ENCODE data around the gene AKT1S1. TPM values are rescaled to one million over a fixed set of nuclear protein-coding genes. Genes with fewer than 3 reads are reported as not detected.

Gene AKT1S1
- total RNA-seq, 2 experiments from 2014 or later = 17.3 to 19.9 TPM

Small RNAs within 50 kb of the gene (microRNA-seq; reads per million reads assigned to microRNA genes)
- gene MIR4749 (3.5 reads per million), gene MIR4750 (not detected), gene MIR6800 (not detected)

Other genes starting within 250 kb of the AKT1S1 start
- gene RRAS, start 237.2 kb downstream of the AKT1S1 start, total RNA-seq = 10 to 100 TPM; 12.3 to 14.9 TPM
- 10 to 100 TPM; 64.7 to 66.9 TPM for gene SCAF1, start 235.1 kb downstream of the AKT1S1 start, total RNA-seq
- gene IRF3, start 211.5 kb downstream of the AKT1S1 start, total RNA-seq = 100 to 1,000 TPM; 198 to 205 TPM
- gene BCL2L12, start 211.4 kb downstream of the AKT1S1 start, total RNA-seq = 10 to 100 TPM; 63.4 to 71.3 TPM
- gene PRMT1, start 200.1 kb downstream of the AKT1S1 start, total RNA-seq = 100 to 1,000 TPM; 118 to 123 TPM
- 1 to 10 TPM; 4.1 to 4.3 TPM for gene ADM5, start 187.8 kb downstream of the AKT1S1 start, total RNA-seq
- gene CPT1C, start 186.2 kb downstream of the AKT1S1 start, total RNA-seq = 1 to 10 TPM; 2.1 to 4.1 TPM
- 1 to 10 TPM; 2.0 to 2.4 TPM for gene TSKS, start 114.0 kb downstream of the AKT1S1 start, total RNA-seq
- gene AP2A1, start 110.4 kb downstream of the AKT1S1 start, total RNA-seq = 10 to 100 TPM; 81.6 to 87.7 TPM
- gene FUZ, start 64.1 kb downstream of the AKT1S1 start, total RNA-seq = 10 to 100 TPM; 30.0 to 31.3 TPM
- gene MED25, start 59.1 kb downstream of the AKT1S1 start, total RNA-seq = 10 to 100 TPM; 60.4 to 66.3 TPM
- gene PTOV1, start 26.2 kb downstream of the AKT1S1 start, total RNA-seq = 100 to 1,000 TPM in 1 of 2 experiments, 10 to 100 TPM in 1; 99.7 to 102 TPM
- gene PNKP, start 9.8 kb downstream of the AKT1S1 start, total RNA-seq = 100 to 1,000 TPM; 144 to 160 TPM
- 10 to 100 TPM; 51.3 to 53.4 TPM for gene TBC1D17, start 347 bp upstream of the AKT1S1 start, total RNA-seq
- gene IL4I1, start 19.5 kb upstream of the AKT1S1 start, total RNA-seq = 1 to 10 TPM; 1.4 to 1.7 TPM
- 1 to 10 TPM; 6.9 TPM for gene ATF5, start 51.9 kb upstream of the AKT1S1 start, total RNA-seq
- 100 to 1,000 TPM in 1 of 2 experiments, 10 to 100 TPM in 1; 94.2 to 105 TPM for gene NUP62, start 52.1 kb upstream of the AKT1S1 start, total RNA-seq
- gene SIGLEC11, start 83.8 kb upstream of the AKT1S1 start, total RNA-seq = not detected
- 10 to 100 TPM; 81.2 to 82.1 TPM for gene VRK3, start 148.0 kb upstream of the AKT1S1 start, total RNA-seq
- 10 to 100 TPM; 11.8 to 12.7 TPM for gene ZNF473, start 148.7 kb upstream of the AKT1S1 start, total RNA-seq